ENCODE results near the gene SH3BGRL3.
"Not testable (repeated sequence)": the region's sequence is repeated elsewhere in the genome, so short reads cannot be mapped to it uniquely, and the experiment has no call there.

Gene SH3BGRL3

GRCh38 chr1:26290122-26290881, 10.4 kb downstream of the SH3BGRL3 start:
- DNase-seq (ENCODE audit: extremely low spot score) = no peak
- ChIA-PET POLR2A (no interaction called here), CTCF (interaction anchor here (2.2 kb wide), 1 partner anchor 31 kb away, joined by 6 read pairs; no protein-coding TSS in a partner anchor)
- TF ChIP-seq TARDBP (IDR thresholded peaks at IDR 0.05) = no peak
- no peak for TF ChIP-seq PKNOX1 (IDR thresholded peaks at IDR 0.05)
- TF ChIP-seq ZNF384 (IDR thresholded peaks at IDR 0.05) = no peak
- no peak for TF ChIP-seq CTBP1 (IDR thresholded peaks at IDR 0.05; ENCODE audit: borderline replicate concordance)
- TF ChIP-seq FOXK2 (IDR thresholded peaks at IDR 0.05) = no peak
- no peak for TF ChIP-seq SUZ12 (IDR thresholded peaks at IDR 0.05)
- TF ChIP-seq BHLHE40 (IDR thresholded peaks at IDR 0.05; ENCODE audit: borderline replicate concordance) = no peak
- no peak for TF ChIP-seq ELF4 (IDR thresholded peaks at IDR 0.05)
- no peak for TF ChIP-seq ARNT (IDR thresholded peaks at IDR 0.05)
- TF ChIP-seq LEF1 (IDR thresholded peaks at IDR 0.05; ENCODE audit: borderline replicate concordance) = no peak
- TF ChIP-seq L3MBTL2 (conservative IDR thresholded peaks at IDR 0.05) = no peak
- no peak for TF ChIP-seq HDGF (IDR thresholded peaks at IDR 0.05; ENCODE audit: borderline replicate concordance)
- no peak for TF ChIP-seq SP1 (IDR thresholded peaks at IDR 0.05)
- no peak for TF ChIP-seq FOXA1 (IDR thresholded peaks at IDR 0.05)
- TF ChIP-seq FOXM1 (IDR thresholded peaks at IDR 0.05; ENCODE audit: borderline replicate concordance) = no peak
- no peak for TF ChIP-seq NFRKB (IDR thresholded peaks at IDR 0.05)

- CTCF ChIA-PET = no interaction called here
- TF ChIP-seq HDGF (IDR thresholded peaks at IDR 0.05; ENCODE audit: borderline replicate concordance) = no peak
- no peak for TF ChIP-seq ZNF384 (IDR thresholded peaks at IDR 0.05)
- TF ChIP-seq SUZ12 (IDR thresholded peaks at IDR 0.05) = no peak
- no peak for TF ChIP-seq SP1 (IDR thresholded peaks at IDR 0.05)
- no peak for TF ChIP-seq PKNOX1 (IDR thresholded peaks at IDR 0.05)
- TF ChIP-seq ARNT (IDR thresholded peaks at IDR 0.05) = no peak
- no peak for TF ChIP-seq FOXK2 (IDR thresholded peaks at IDR 0.05)
- TF ChIP-seq TARDBP (IDR thresholded peaks at IDR 0.05) = no peak
- no peak for TF ChIP-seq NFRKB (IDR thresholded peaks at IDR 0.05)
- TF ChIP-seq CTBP1 (IDR thresholded peaks at IDR 0.05; ENCODE audit: borderline replicate concordance) = no peak
- no peak for TF ChIP-seq FOXA1 (IDR thresholded peaks at IDR 0.05)
- TF ChIP-seq LEF1 (IDR thresholded peaks at IDR 0.05; ENCODE audit: borderline replicate concordance) = no peak
- TF ChIP-seq BHLHE40 (IDR thresholded peaks at IDR 0.05; ENCODE audit: borderline replicate concordance) = no peak
- TF ChIP-seq L3MBTL2 (conservative IDR thresholded peaks at IDR 0.05) = no peak
- TF ChIP-seq FOXM1 (IDR thresholded peaks at IDR 0.05; ENCODE audit: borderline replicate concordance) = no peak
- no peak for TF ChIP-seq ELF4 (IDR thresholded peaks at IDR 0.05)
- no peak for DNase-seq (ENCODE audit: extremely low spot score)
- POLR2A ChIA-PET = no interaction called here
Measured at GRCh38 chr1:26290882-26291261, 11.0 kb downstream of the SH3BGRL3 start.

DNA sequence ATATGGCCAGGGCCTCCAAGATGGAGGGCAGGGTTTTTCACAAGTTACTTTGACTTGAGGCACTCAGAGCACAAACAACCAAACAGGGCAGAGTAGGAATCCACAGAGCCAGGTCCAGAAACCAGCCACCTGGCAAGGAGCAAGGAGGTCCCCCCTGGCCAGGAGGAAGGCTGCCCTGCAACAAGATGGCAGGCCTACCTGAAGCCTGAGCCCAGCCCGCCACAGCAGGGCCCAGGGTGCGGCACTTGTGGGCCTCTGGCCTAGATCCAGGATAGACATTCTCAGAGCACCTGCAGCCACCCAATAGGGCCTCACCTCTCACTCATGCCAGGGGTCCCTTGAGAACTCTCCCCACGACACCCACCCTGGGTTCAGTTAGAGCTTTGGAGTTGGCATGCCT, 11.5 kb downstream of the SH3BGRL3 start:
- ChIA-PET POLR2A (no interaction called here), CTCF (no interaction called here)

DNA sequence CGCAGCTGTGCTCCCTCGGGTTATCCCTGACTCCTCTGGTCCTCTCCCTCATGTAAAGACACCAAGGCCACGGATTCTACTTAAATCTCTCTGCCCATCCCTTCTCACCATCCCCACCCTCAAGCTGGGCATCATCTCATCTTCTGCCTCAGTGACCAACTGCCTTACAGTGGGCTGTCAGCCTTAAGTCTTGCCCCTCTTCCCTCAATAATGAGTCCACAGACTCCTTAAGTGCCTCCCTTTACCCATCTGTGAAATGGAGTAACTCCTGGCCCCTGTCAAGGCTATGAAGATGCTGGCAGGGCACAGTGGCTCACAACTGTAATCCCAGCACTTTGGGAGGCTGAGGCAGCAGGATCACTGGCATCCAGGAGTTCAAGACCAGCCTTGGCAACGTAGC, 12.1 kb downstream of the SH3BGRL3 start:
- no peak for DNase-seq (ENCODE audit: extremely low spot score)
- POLR2A ChIA-PET = no interaction called here

More for the DNA sequence above, 11.5 kb downstream of the SH3BGRL3 start:
- TF ChIP-seq ELF4 (IDR thresholded peaks at IDR 0.05) = no peak
- no peak for TF ChIP-seq ZNF384 (IDR thresholded peaks at IDR 0.05)
- no peak for TF ChIP-seq FOXM1 (IDR thresholded peaks at IDR 0.05; ENCODE audit: borderline replicate concordance)
- no peak for TF ChIP-seq PKNOX1 (IDR thresholded peaks at IDR 0.05)
- TF ChIP-seq L3MBTL2 (conservative IDR thresholded peaks at IDR 0.05) = no peak
- no peak for TF ChIP-seq ARNT (IDR thresholded peaks at IDR 0.05)
- TF ChIP-seq SUZ12 (IDR thresholded peaks at IDR 0.05) = no peak
- no peak for TF ChIP-seq SP1 (IDR thresholded peaks at IDR 0.05)
- TF ChIP-seq LEF1 (IDR thresholded peaks at IDR 0.05; ENCODE audit: borderline replicate concordance) = no peak
- TF ChIP-seq CTBP1 (IDR thresholded peaks at IDR 0.05; ENCODE audit: borderline replicate concordance) = no peak
- TF ChIP-seq NFRKB (IDR thresholded peaks at IDR 0.05) = no peak
- no peak for TF ChIP-seq FOXK2 (IDR thresholded peaks at IDR 0.05)
- no peak for TF ChIP-seq BHLHE40 (IDR thresholded peaks at IDR 0.05; ENCODE audit: borderline replicate concordance)
- no peak for TF ChIP-seq HDGF (IDR thresholded peaks at IDR 0.05; ENCODE audit: borderline replicate concordance)
- no peak for TF ChIP-seq TARDBP (IDR thresholded peaks at IDR 0.05)
- no peak for TF ChIP-seq FOXA1 (IDR thresholded peaks at IDR 0.05)
- DNase-seq (ENCODE audit: extremely low spot score) = no peak

DNA sequence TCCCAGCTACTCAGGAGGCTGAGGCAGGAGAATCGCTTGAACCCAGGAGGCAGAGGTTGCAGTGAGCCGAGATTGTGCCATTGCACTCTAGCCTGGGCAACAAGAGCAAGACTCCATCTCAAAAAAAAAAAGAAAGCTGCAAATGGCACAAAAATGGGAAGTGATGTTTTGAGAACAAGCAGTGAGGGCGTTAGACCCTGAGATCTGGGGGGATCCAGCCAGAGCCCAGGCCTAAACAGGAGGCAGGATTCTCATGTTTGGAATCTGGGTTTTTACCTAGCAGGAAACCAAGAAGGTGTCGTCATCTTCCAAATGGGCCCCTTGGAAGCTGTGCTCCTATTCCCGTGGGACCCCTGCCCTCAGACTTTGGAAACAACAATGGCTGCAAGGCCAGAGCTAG, 12.8 kb downstream of the SH3BGRL3 start:
- CTCF ChIA-PET = interaction anchor here (0.6 kb wide), 2 partner anchors 89 to 533 kb away, joined by 3 read pairs; no protein-coding TSS in a partner anchor
- DNase-seq (ENCODE audit: extremely low spot score); POLR2A ChIA-PET: not testable (repeated sequence)

More for the DNA sequence above, 12.1 kb downstream of the SH3BGRL3 start:
- TF ChIP-seq L3MBTL2 (conservative IDR thresholded peaks at IDR 0.05) (no peak), FOXA1 (IDR thresholded peaks at IDR 0.05) (no peak), CTBP1 (IDR thresholded peaks at IDR 0.05; ENCODE audit: borderline replicate concordance) (no peak), ZNF384 (IDR thresholded peaks at IDR 0.05) (no peak), NFRKB (IDR thresholded peaks at IDR 0.05) (no peak), LEF1 (IDR thresholded peaks at IDR 0.05; ENCODE audit: borderline replicate concordance) (no peak), FOXK2 (IDR thresholded peaks at IDR 0.05) (no peak), BHLHE40 (IDR thresholded peaks at IDR 0.05; ENCODE audit: borderline replicate concordance) (no peak), PKNOX1 (IDR thresholded peaks at IDR 0.05) (no peak), SP1 (IDR thresholded peaks at IDR 0.05) (no peak), FOXM1 (IDR thresholded peaks at IDR 0.05; ENCODE audit: borderline replicate concordance) (no peak), ELF4 (IDR thresholded peaks at IDR 0.05) (no peak), HDGF (IDR thresholded peaks at IDR 0.05; ENCODE audit: borderline replicate concordance) (no peak), ARNT (IDR thresholded peaks at IDR 0.05) (no peak)
- CTCF ChIA-PET = no interaction called here

Measured in HEK293T (cell line).